Activated T-helper 2 cell treated with anti-CD3 and anti-CD28 coated beads, Interferon-gamma antibody, Interleukin-2, Interleukin-4, amounts not matched to agents 10 μg/mL and 5 μg/mL and 100 μg/mL, durations not matched to agents 14 hours and 24 hours and 36 hours (primary cell): ENCODE measurements around the gene HSPH1. TPM values are rescaled to one million over a fixed set of nuclear protein-coding genes. Genes with fewer than 3 reads are reported as not detected.

ENCODE experiments used
- DNase-seq: peaks from one replicate; pipeline ENCODE4 v3.0.0; 2021; ENCODE audit warnings: low spot score
- H3K27ac Mint-ChIP-seq: one replicate; pipeline ENCODE4 v1.8.0; 2021; ENCODE audit warnings: mixed read lengths
- H3K27me3 Mint-ChIP-seq: one replicate; pipeline ENCODE4 v1.8.0; 2021; ENCODE audit warnings: low read depth, mixed read lengths
- H3K36me3 Mint-ChIP-seq: one replicate; pipeline ENCODE4 v1.8.0; 2021; ENCODE audit warnings: low read depth, mixed read lengths
- H3K4me1 Mint-ChIP-seq: one replicate; pipeline ENCODE4 v1.8.0; 2021; ENCODE audit warnings: low read depth, mixed read lengths
- H3K4me3 Mint-ChIP-seq: one replicate; pipeline ENCODE4 v1.8.0; 2021; ENCODE audit warnings: low read depth, mild to moderate bottlenecking, moderate library complexity, mixed read lengths
- H3K9me3 Mint-ChIP-seq: one replicate; pipeline ENCODE4 v1.8.0; 2021; ENCODE audit warnings: mixed read lengths
- intact Hi-C: fragments of 100-400 bp; cut with micrococcal nuclease; formaldehyde crosslinking; loops from one replicate; pipeline ENCODE4 v1.15.1; 2023
- total RNA-seq: library from RNA; stranded (reverse); gene quantifications from 2 replicates; pipeline ENCODE4 v1.2.3, GENCODE V29; 2022

Gene HSPH1
- total RNA-seq, 1 donor from 2014 or later: 269 TPM

GRCh38 chr13:31145417-31145816, 16.3 kb downstream of the HSPH1 start:
- intact Hi-C loops: no loop called here
- H3K27ac Mint-ChIP-seq: peak overlapping the region; percentile 36

GRCh38 chr13:31138515-31138914, 23.2 kb downstream of the HSPH1 start:
- peaks cover 88% of the 10 kb centered on the region for H3K36me3 Mint-ChIP-seq
- H3K4me1 Mint-ChIP-seq: peaks cover 55% of the 10 kb centered on the region
- no peak overlapping the region for H3K4me3 Mint-ChIP-seq
- peak overlapping the region; percentile 19 for H3K27ac Mint-ChIP-seq
- no peaks in the 10 kb centered on the region for H3K9me3 Mint-ChIP-seq
- no peaks in the 10 kb centered on the region for H3K27me3 Mint-ChIP-seq
- no peak for DNase-seq
- intact Hi-C loops: no loop called here

More at GRCh38 chr13:31145417-31145816, 16.3 kb downstream of the HSPH1 start:
- no peaks in the 10 kb centered on the region for H3K27me3 Mint-ChIP-seq
- peaks cover 37% of the 10 kb centered on the region for H3K4me1 Mint-ChIP-seq
- DNase-seq: no peak
- H3K4me3 Mint-ChIP-seq: no peak overlapping the region
- H3K9me3 Mint-ChIP-seq: no peaks in the 10 kb centered on the region
- peaks cover 93% of the 10 kb centered on the region for H3K36me3 Mint-ChIP-seq

- Mint-ChIP-seq H3K9me3 (no peaks in the 10 kb centered on the region), H3K4me1 (peaks cover 55% of the 10 kb centered on the region), H3K27ac (peak overlapping the region; percentile 6), H3K36me3 (peaks cover 87% of the 10 kb centered on the region), H3K27me3 (no peaks in the 10 kb centered on the region), H3K4me3 (no peak overlapping the region)
- no peak for DNase-seq
- intact Hi-C loops: no loop called here
These were observed 25.0 kb downstream of the HSPH1 start for GRCh38 chr13:31136724-31137123.

GRCh38 chr13:31134039-31134711, 27.5 kb downstream of the HSPH1 start:
- H3K36me3 Mint-ChIP-seq: peaks cover 68% of the 10 kb centered on the region
- intact Hi-C loops: loop anchor here (2.0 to 5.0 kb wide), 2 partner anchors 27 to 87 kb away; partner anchors contain the start of gene HSPH1
- H3K9me3 Mint-ChIP-seq: no peaks in the 10 kb centered on the region
- peaks cover 55% of the 10 kb centered on the region for H3K4me1 Mint-ChIP-seq
- H3K27ac Mint-ChIP-seq: peak overlapping the region; percentile 59
- H3K27me3 Mint-ChIP-seq: no peaks in the 10 kb centered on the region
- H3K4me3 Mint-ChIP-seq: no peak overlapping the region
- no peak for DNase-seq

GRCh38 chr13:31133621-31134020, 28.1 kb downstream of the HSPH1 start:
- H3K36me3 Mint-ChIP-seq: peaks cover 63% of the 10 kb centered on the region
- intact Hi-C loops: loop anchor here (2.0 to 5.0 kb wide), 2 partner anchors 27 to 86 kb away; partner anchors contain the start of gene HSPH1
- no peak overlapping the region for H3K4me3 Mint-ChIP-seq
- DNase-seq: no peak
- no peaks in the 10 kb centered on the region for H3K9me3 Mint-ChIP-seq
- H3K4me1 Mint-ChIP-seq: peaks cover 51% of the 10 kb centered on the region
- H3K27me3 Mint-ChIP-seq: peaks cover 2% of the 10 kb centered on the region
- peak overlapping the region; percentile 59 for H3K27ac Mint-ChIP-seq

- Mint-ChIP-seq H3K27ac (peak overlapping the region; percentile 34), H3K9me3 (no peaks in the 10 kb centered on the region), H3K4me1 (peaks cover 34% of the 10 kb centered on the region), H3K27me3 (peaks cover 9% of the 10 kb centered on the region), H3K4me3 (no peak overlapping the region), H3K36me3 (peaks cover 44% of the 10 kb centered on the region)
- DNase-seq: no peak
- intact Hi-C loops: loop anchor here (5.0 kb wide), 1 partner anchor 84 kb away; no protein-coding TSS in a partner anchor
These were observed 30.2 kb downstream of the HSPH1 start for GRCh38 chr13:31131470-31131961.

- Mint-ChIP-seq H3K4me3 (no peak overlapping the region), H3K9me3 (no peaks in the 10 kb centered on the region), H3K27ac (no peak overlapping the region), H3K4me1 (peaks cover 23% of the 10 kb centered on the region), H3K36me3 (peaks cover 28% of the 10 kb centered on the region), H3K27me3 (peaks cover 18% of the 10 kb centered on the region)
- intact Hi-C loops: no loop called here
- DNase-seq: no peak
These were observed 32.3 kb downstream of the HSPH1 start for GRCh38 chr13:31129419-31129818.

- Mint-ChIP-seq H3K27ac (no peak overlapping the region), H3K27me3 (peaks cover 38% of the 10 kb centered on the region), H3K36me3 (no peaks in the 10 kb centered on the region), H3K4me3 (no peak overlapping the region), H3K4me1 (peaks cover 12% of the 10 kb centered on the region), H3K9me3 (no peaks in the 10 kb centered on the region)
- DNase-seq: no peak
- intact Hi-C loops: no loop called here
These were observed 37.5 kb downstream of the HSPH1 start for GRCh38 chr13:31124204-31124603.

GRCh38 chr13:31122544-31123260, 39.0 kb downstream of the HSPH1 start:
- H3K9me3 Mint-ChIP-seq: no peaks in the 10 kb centered on the region
- no peak for DNase-seq
- no peak overlapping the region for H3K27ac Mint-ChIP-seq
- H3K4me1 Mint-ChIP-seq: peaks cover 12% of the 10 kb centered on the region
- peaks cover 43% of the 10 kb centered on the region for H3K27me3 Mint-ChIP-seq
- H3K36me3 Mint-ChIP-seq: no peaks in the 10 kb centered on the region
- intact Hi-C loops: no loop called here
- H3K4me3 Mint-ChIP-seq: no peak overlapping the region

GRCh38 chr13:31122143-31122542, 39.6 kb downstream of the HSPH1 start:
- peaks cover 45% of the 10 kb centered on the region for H3K27me3 Mint-ChIP-seq
- H3K36me3 Mint-ChIP-seq: no peaks in the 10 kb centered on the region
- no peak overlapping the region for H3K4me3 Mint-ChIP-seq
- peaks cover 12% of the 10 kb centered on the region for H3K4me1 Mint-ChIP-seq
- intact Hi-C loops: no loop called here
- DNase-seq: no peak
- H3K9me3 Mint-ChIP-seq: no peaks in the 10 kb centered on the region
- no peak overlapping the region for H3K27ac Mint-ChIP-seq

GRCh38 chr13:31121379-31122140, 40.1 kb downstream of the HSPH1 start:
- peaks cover 43% of the 10 kb centered on the region for H3K27me3 Mint-ChIP-seq
- DNase-seq: no peak
- H3K9me3 Mint-ChIP-seq: no peaks in the 10 kb centered on the region
- H3K27ac Mint-ChIP-seq: no peak overlapping the region
- H3K36me3 Mint-ChIP-seq: no peaks in the 10 kb centered on the region
- no peak overlapping the region for H3K4me3 Mint-ChIP-seq
- intact Hi-C loops: no loop called here
- H3K4me1 Mint-ChIP-seq: peaks cover 12% of the 10 kb centered on the region

GRCh38 chr13:31119966-31120700, 41.6 kb downstream of the HSPH1 start:
- Mint-ChIP-seq H3K9me3 (no peaks in the 10 kb centered on the region), H3K27me3 (peaks cover 48% of the 10 kb centered on the region), H3K4me3 (no peak overlapping the region), H3K36me3 (no peaks in the 10 kb centered on the region), H3K4me1 (peaks cover 12% of the 10 kb centered on the region), H3K27ac (no peak overlapping the region)
- intact Hi-C loops: no loop called here
- DNase-seq: no peak
